Mesodermal cell (in vitro differentiated cells): ENCODE data around the gene KRTAP19-8.

ENCODE experiments used
- H3K27ac ChIP-seq: 2 replicates; pipeline ENCODE4 v1.7.0; 2013; ENCODE audit warnings: mild to moderate bottlenecking, low read depth, low read length, moderate library complexity; ENCODE audit not compliant: severe bottlenecking
- H3K36me3 ChIP-seq: 2 replicates; pipeline ENCODE4 v1.7.1; 2013; ENCODE audit warnings: mild to moderate bottlenecking, low read length, moderate library complexity; ENCODE audit not compliant: control insufficient read depth, insufficient read depth
- H3K4me1 ChIP-seq: one replicate; pipeline ENCODE4 v1.7.1; 2013; ENCODE audit warnings: mild to moderate bottlenecking, low read length; ENCODE audit not compliant: insufficient read depth, control insufficient read depth, poor library complexity, severe bottlenecking
- H3K4me3 ChIP-seq: 2 replicates; pipeline ENCODE4 v1.7.0; 2013; ENCODE audit warnings: low read length, control low read depth, mild to moderate bottlenecking; ENCODE audit not compliant: insufficient read depth, poor library complexity, severe bottlenecking; ENCODE audit errors: extremely low read depth
- H3K9me3 ChIP-seq: 2 replicates; pipeline ENCODE4 v1.7.1; 2013; ENCODE audit warnings: mild to moderate bottlenecking, low read length, moderate library complexity; ENCODE audit not compliant: control insufficient read depth
- WGBS, 2 experiments: methylation state at CpG; one replicate each; pipeline ENCODE4 v1.1.5; 2013; ENCODE audit warnings: missing lambda C conversion rate in 2 of 2; ENCODE audit not compliant: insufficient coverage in 2 of 2; 5-methylcytosine and 5-hydroxymethylcytosine counted together

The KRTAP19-8 gene

GRCh38 chr21:31045841-31046240 is 7.6 kb upstream of the KRTAP19-8 start:
- H3K4me1 ChIP-seq, result no peaks in the 10 kb centered on the region
- WGBS, 2 experiments, result 68% methylated on average over 3 of the region's 3 CpGs; no CpG with 5 or more reads in 1 of the 2 experiments

DNA sequence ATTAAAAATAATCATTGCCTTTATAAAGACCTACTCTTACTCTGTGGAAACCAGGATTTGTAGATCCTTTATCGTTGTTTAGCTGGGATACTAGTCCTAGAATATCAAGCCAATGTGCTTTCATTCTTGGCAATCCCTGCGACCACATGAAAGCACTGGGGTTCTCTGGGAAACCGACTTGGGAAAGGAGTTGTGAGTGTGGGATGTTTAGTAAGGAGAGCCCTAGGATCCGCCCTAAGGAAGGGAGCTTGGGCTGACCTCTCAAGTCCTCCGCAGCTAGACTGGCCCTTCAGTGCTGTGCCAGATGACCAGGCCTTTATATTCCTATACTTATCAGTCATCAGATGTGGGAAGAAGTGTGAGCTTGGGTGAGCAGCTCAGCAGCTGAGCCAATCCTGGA is 5.2 kb upstream of the KRTAP19-8 start:
- Histone ChIP-seq H3K4me3 (no peak overlapping the region), H3K36me3 (no peaks in the 10 kb centered on the region), H3K9me3 (no peaks in the 10 kb centered on the region), H3K27ac (no peak overlapping the region), H3K4me1 (no peaks in the 10 kb centered on the region)
- WGBS, 2 experiments, result 77% methylated on average over 3 of the region's 5 CpGs; no CpG with 5 or more reads in 1 of the 2 experiments

More at GRCh38 chr21:31045841-31046240, 7.6 kb upstream of the KRTAP19-8 start:
- Histone ChIP-seq H3K27ac (no peak overlapping the region), H3K4me3 (no peak overlapping the region), H3K9me3 (no peaks in the 10 kb centered on the region), H3K36me3 (no peaks in the 10 kb centered on the region)

- Histone ChIP-seq H3K36me3 (no peaks in the 10 kb centered on the region), H3K4me1 (no peaks in the 10 kb centered on the region), H3K4me3 (no peak overlapping the region), H3K27ac (no peak overlapping the region), H3K9me3 (no peaks in the 10 kb centered on the region)
- 86% methylated on average over 1 of the region's 1 CpG; no CpG with 5 or more reads in 1 of the 2 experiments for WGBS, 2 experiments
Measured at GRCh38 chr21:31042080-31042464, 3.8 kb upstream of the KRTAP19-8 start.

DNA sequence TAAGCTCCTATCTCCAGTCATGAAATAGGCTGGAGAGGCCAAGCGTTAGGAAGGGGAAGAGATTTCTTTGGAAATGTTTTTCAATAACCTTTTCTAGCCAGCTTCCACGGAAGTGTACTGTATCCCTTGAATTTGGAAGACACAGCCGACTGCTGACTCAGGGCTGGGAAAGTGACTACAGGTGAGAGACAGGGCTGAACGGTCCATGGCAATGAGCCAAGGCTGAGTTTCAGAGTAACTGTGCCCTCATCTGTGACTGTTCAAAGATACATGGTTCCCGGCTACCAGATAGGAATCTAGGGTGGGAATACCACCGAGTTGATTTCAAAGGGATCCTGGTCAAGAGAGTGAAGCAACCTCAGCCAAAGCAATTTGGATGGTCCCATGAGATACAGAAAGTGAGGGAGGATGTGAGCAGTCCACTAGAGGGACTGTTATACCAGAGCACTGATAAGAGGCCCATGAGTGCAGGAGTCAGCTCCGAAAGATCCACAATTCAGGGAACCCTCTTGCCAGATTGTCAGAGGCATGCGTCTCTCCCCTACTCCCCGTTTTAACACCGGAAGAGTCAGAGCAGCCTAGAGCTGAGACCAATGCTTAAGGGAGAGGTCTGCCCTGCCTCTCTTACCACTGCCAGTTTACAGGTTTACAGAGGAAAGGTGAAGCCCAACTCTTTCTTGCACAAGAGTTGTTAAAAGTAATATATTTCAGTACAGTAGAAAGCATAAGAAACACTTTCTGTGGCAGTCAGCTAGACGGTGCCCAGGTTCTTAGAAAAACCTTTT is 3.2 kb upstream of the KRTAP19-8 start:
- no peaks in the 10 kb centered on the region for H3K36me3 ChIP-seq
- WGBS, 2 experiments, result 92 to 96% methylated on average over 7 to 10 of the region's 11 CpGs
- H3K27ac ChIP-seq, result no peak overlapping the region
- no peak overlapping the region for H3K4me3 ChIP-seq
- H3K4me1 ChIP-seq, result no peaks in the 10 kb centered on the region
- H3K9me3 ChIP-seq, result no peaks in the 10 kb centered on the region

- Histone ChIP-seq H3K4me1 (no peaks in the 10 kb centered on the region), H3K9me3 (no peaks in the 10 kb centered on the region), H3K27ac (no peak overlapping the region), H3K4me3 (no peak overlapping the region), H3K36me3 (no peaks in the 10 kb centered on the region)
Measured at GRCh38 chr21:31034378-31034777, 3.9 kb downstream of the KRTAP19-8 start.

DNA sequence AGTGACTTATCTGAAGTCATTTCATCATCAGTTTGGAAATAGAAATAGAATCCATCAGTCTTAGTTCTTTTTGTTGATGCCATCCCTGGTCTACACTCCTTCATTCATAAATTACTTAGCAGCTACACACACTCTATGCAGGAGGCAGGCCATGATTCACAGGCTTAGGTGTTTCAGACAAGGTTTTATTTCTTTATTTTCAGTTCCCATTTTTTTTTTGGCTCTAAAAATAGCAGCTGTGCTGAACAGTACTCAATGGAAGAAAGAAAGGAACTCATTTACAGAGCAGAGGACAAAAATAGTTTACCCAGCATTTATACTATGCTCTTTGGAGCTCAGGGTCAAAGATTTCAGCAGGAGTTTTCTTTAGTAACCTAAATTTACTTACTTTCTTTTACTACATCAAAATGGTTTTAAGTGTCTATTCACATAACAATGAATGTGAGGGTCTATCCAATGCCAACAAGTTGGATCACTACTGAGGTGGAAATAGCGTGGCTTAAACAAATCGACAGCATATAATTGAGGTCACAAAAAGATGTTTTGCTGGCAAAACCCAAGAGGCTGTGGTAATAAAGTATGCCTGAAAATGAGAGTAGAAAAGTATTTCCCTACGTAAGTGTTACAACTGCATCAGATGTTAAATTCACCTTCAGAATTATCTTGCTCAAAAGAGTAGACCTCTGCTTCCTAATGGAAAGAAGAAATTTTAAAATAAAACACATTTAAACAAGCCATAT is 7.7 kb downstream of the KRTAP19-8 start:
- Histone ChIP-seq H3K27ac (no peak overlapping the region), H3K36me3 (no peaks in the 10 kb centered on the region), H3K9me3 (no peaks in the 10 kb centered on the region), H3K4me3 (no peak overlapping the region), H3K4me1 (no peaks in the 10 kb centered on the region)
- 93 to 96% methylated on average over 2 of the region's 3 CpGs for WGBS, 2 experiments

GRCh38 chr21:31023680-31024079 is 14.6 kb downstream of the KRTAP19-8 start:
- Histone ChIP-seq H3K9me3 (no peaks in the 10 kb centered on the region), H3K4me3 (no peak overlapping the region), H3K4me1 (no peaks in the 10 kb centered on the region), H3K36me3 (no peaks in the 10 kb centered on the region), H3K27ac (no peak overlapping the region)
- 60% methylated on average over 1 of the region's 3 CpGs; no CpG with 5 or more reads in 1 of the 2 experiments for WGBS, 2 experiments

GRCh38 chr21:31022306-31022705 is 16.0 kb downstream of the KRTAP19-8 start:
- no peak overlapping the region for H3K4me3 ChIP-seq
- H3K4me1 ChIP-seq, result no peaks in the 10 kb centered on the region
- no peaks in the 10 kb centered on the region for H3K9me3 ChIP-seq
- H3K36me3 ChIP-seq, result no peaks in the 10 kb centered on the region
- WGBS, 2 experiments, result 92% methylated on average over 2 of the region's 4 CpGs; no CpG with 5 or more reads in 1 of the 2 experiments
- H3K27ac ChIP-seq, result no peak overlapping the region

GRCh38 chr21:31018232-31018631 is 20.0 kb downstream of the KRTAP19-8 start:
- H3K27ac ChIP-seq, result no peak overlapping the region
- no peaks in the 10 kb centered on the region for H3K4me1 ChIP-seq
- no peaks in the 10 kb centered on the region for H3K36me3 ChIP-seq
- no peaks in the 10 kb centered on the region for H3K9me3 ChIP-seq
- no peak overlapping the region for H3K4me3 ChIP-seq
- 83% methylated on average over 1 of the region's 2 CpGs; no CpG with 5 or more reads in 1 of the 2 experiments for WGBS, 2 experiments

GRCh38 chr21:31014891-31015290 is 23.4 kb downstream of the KRTAP19-8 start:
- no peaks in the 10 kb centered on the region for H3K4me1 ChIP-seq
- no peak overlapping the region for H3K27ac ChIP-seq
- H3K36me3 ChIP-seq, result no peaks in the 10 kb centered on the region
- H3K4me3 ChIP-seq, result no peak overlapping the region
- H3K9me3 ChIP-seq, result no peaks in the 10 kb centered on the region
- 67 to 94% methylated on average over 2 of the region's 2 CpGs for WGBS, 2 experiments
